ENCODE measurements around the gene EYA2.

EYA2 gene

DNA sequence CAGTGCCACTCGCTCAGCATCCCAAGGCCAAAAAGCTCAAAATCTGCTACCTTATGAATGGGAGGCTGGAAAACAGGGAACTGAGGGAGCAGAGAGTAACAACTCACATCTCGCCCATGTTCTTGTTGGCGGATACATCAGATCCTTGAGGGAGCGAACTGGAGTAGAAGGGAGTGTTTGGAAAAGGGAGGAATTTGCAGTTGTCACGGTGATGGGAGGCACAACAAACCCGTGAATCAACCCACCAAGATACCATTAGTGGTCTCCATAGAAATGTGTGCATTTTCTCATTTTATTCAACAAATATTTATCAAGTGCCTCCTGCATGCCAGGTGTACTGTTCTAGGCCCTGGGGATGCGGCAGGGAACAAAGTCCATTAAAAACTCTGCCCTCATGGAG, 212.1 kb downstream of the EYA2 start:
- TF ChIP-seq, protein P1, sequence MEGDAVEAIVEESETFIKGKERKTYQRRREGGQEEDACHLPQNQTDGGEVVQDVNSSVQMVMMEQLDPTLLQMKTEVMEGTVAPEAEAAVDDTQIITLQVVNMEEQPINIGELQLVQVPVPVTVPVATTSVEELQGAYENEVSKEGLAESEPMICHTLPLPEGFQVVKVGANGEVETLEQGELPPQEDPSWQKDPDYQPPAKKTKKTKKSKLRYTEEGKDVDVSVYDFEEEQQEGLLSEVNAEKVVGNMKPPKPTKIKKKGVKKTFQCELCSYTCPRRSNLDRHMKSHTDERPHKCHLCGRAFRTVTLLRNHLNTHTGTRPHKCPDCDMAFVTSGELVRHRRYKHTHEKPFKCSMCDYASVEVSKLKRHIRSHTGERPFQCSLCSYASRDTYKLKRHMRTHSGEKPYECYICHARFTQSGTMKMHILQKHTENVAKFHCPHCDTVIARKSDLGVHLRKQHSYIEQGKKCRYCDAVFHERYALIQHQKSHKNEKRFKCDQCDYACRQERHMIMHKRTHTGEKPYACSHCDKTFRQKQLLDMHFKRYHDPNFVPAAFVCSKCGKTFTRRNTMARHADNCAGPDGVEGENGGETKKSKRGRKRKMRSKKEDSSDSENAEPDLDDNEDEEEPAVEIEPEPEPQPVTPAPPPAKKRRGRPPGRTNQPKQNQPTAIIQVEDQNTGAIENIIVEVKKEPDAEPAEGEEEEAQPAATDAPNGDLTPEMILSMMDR (conservative IDR thresholded peaks at IDR 0.05; ENCODE audit: low read length): no peak
- TF ChIP-seq EZH2phosphoT487 (IDR thresholded peaks at IDR 0.05; ENCODE audit: borderline replicate concordance): no peak
- Histone ChIP-seq H4K20me1 (ENCODE audit: insufficient read depth, low read length, poor library complexity, severe bottlenecking) (no peaks in the 10 kb centered on the region), H3K4me3 (ENCODE audit: low read length, poor library complexity, severe bottlenecking) (no peak overlapping the region), H3K9me3 (ENCODE audit: insufficient read depth, low read depth, low read length) (peaks cover 6% of the 10 kb centered on the region; the same call in 1 of the 2 replicates), H3K27me3 (ENCODE audit: insufficient read depth, low read length, poor library complexity, severe bottlenecking) (no peaks in the 10 kb centered on the region), H3K4me1 (ENCODE audit: insufficient read depth, low read length, poor library complexity, severe bottlenecking) (no peaks in the 10 kb centered on the region), H3F3A (ENCODE audit: low read depth) (no peaks in the 10 kb centered on the region), H3K79me2 (ENCODE audit: insufficient read depth, low read length) (no peaks in the 10 kb centered on the region), H2AFZ (ENCODE audit: low read length) (no peak overlapping the region), H3K9ac (ENCODE audit: low read depth, low read length, poor library complexity, severe bottlenecking) (no peak overlapping the region), H3K9me2 (replicated peaks; ENCODE audit: low read depth, low read length) (no peaks in the 10 kb centered on the region), H3K4me2 (ENCODE audit: low read depth, low read length, poor library complexity, severe bottlenecking) (no peak overlapping the region), H3K36me3 (ENCODE audit: insufficient read depth, low read length) (no peaks in the 10 kb centered on the region)

DNA sequence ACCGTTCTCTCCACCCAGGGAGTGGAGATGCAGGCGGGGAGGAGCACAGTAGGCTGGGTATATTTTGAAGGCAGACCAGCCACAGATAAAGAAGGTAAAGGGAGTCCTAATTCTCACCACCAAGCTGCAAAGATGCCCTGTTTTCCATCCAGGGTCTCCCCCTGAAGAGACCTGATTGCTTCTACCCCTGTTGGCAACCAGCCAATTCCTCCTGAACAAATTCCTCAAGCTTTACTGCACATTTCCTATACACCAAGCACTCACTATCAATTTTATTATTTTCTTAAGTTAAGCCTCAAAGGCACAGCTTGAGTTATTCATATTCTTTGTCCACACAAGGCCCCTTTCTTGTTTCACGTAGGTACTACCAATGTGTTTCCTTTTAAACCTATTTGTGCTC, 214.4 kb downstream of the EYA2 start:
- H3K4me2 ChIP-seq (ENCODE audit: low read depth, low read length, poor library complexity, severe bottlenecking): no peak overlapping the region
- no peaks in the 10 kb centered on the region for H4K20me1 ChIP-seq (ENCODE audit: insufficient read depth, low read length, poor library complexity, severe bottlenecking)
- H3K79me2 ChIP-seq (ENCODE audit: insufficient read depth, low read length): no peaks in the 10 kb centered on the region
- H3K9me3 ChIP-seq (ENCODE audit: insufficient read depth, low read depth, low read length): peaks cover 6% of the 10 kb centered on the region; the same call in 1 of the 2 replicates
- H3K9me2 ChIP-seq (replicated peaks; ENCODE audit: low read depth, low read length): no peaks in the 10 kb centered on the region
- no peak overlapping the region for H3K4me3 ChIP-seq (ENCODE audit: low read length, poor library complexity, severe bottlenecking)
- H2AFZ ChIP-seq (ENCODE audit: low read length): no peak overlapping the region
- H3K27me3 ChIP-seq (ENCODE audit: insufficient read depth, low read length, poor library complexity, severe bottlenecking): no peaks in the 10 kb centered on the region
- no peak overlapping the region for H3K9ac ChIP-seq (ENCODE audit: low read depth, low read length, poor library complexity, severe bottlenecking)
- no peaks in the 10 kb centered on the region for H3K36me3 ChIP-seq (ENCODE audit: insufficient read depth, low read length)
- H3K4me1 ChIP-seq (ENCODE audit: insufficient read depth, low read length, poor library complexity, severe bottlenecking): no peaks in the 10 kb centered on the region
- H3F3A ChIP-seq (ENCODE audit: low read depth): no peaks in the 10 kb centered on the region
- TF ChIP-seq, protein P1 (conservative IDR thresholded peaks at IDR 0.05; ENCODE audit: low read length): no peak
- no peak for TF ChIP-seq EZH2phosphoT487 (IDR thresholded peaks at IDR 0.05; ENCODE audit: borderline replicate concordance)

DNA sequence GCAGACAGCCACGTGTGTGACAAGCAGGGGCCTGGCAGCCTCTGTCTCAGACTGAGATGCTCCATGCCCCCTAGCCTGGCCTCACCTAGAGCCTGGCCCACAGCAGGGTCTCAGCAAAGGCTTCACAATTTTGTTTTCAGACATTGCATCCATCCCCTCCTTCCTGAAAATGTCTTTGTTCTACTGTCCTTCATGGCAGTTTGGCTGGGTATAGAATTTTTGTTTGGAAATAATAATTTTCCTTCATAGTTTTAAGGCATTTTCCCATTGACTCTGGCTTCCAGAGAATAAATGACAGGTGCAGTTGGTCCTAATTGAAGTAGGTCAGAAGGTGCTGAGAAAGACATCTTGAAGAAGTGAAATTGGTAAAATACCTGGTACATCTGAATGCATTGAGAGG, 216.2 kb downstream of the EYA2 start:
- TF ChIP-seq, protein P1 (conservative IDR thresholded peaks at IDR 0.05; ENCODE audit: low read length): no peak
- TF ChIP-seq EZH2phosphoT487 (IDR thresholded peaks at IDR 0.05; ENCODE audit: borderline replicate concordance): no peak
- Histone ChIP-seq H3F3A (ENCODE audit: low read depth) (no peaks in the 10 kb centered on the region), H3K4me1 (ENCODE audit: insufficient read depth, low read length, poor library complexity, severe bottlenecking) (no peaks in the 10 kb centered on the region), H3K79me2 (ENCODE audit: insufficient read depth, low read length) (no peaks in the 10 kb centered on the region), H3K27me3 (ENCODE audit: insufficient read depth, low read length, poor library complexity, severe bottlenecking) (no peaks in the 10 kb centered on the region), H3K4me2 (ENCODE audit: low read depth, low read length, poor library complexity, severe bottlenecking) (no peak overlapping the region), H3K9me2 (replicated peaks; ENCODE audit: low read depth, low read length) (no peaks in the 10 kb centered on the region), H3K36me3 (ENCODE audit: insufficient read depth, low read length) (no peaks in the 10 kb centered on the region), H2AFZ (ENCODE audit: low read length) (no peak overlapping the region), H3K9ac (ENCODE audit: low read depth, low read length, poor library complexity, severe bottlenecking) (no peak overlapping the region), H3K4me3 (ENCODE audit: low read length, poor library complexity, severe bottlenecking) (no peak overlapping the region), H4K20me1 (ENCODE audit: insufficient read depth, low read length, poor library complexity, severe bottlenecking) (no peaks in the 10 kb centered on the region), H3K9me3 (ENCODE audit: insufficient read depth, low read depth, low read length) (peaks cover 6% of the 10 kb centered on the region; the same call in 1 of the 2 replicates)

Data from Loucy (cell line).